Stimulated activated CD8-positive, alpha-beta memory T cell treated with anti-CD3 and anti-CD28 coated beads, Interleukin-12 subunit alpha, Interleukin-12 subunit beta, amount 100 ng/mL, for 24 hours (primary cell): ENCODE results near the gene SLC39A8.
"Not testable (repeated sequence)": the region's sequence is repeated elsewhere in the genome, so short reads cannot be mapped to it uniquely, and the experiment has no call there.

Experiments used
- DNase-seq: peaks from one replicate; pipeline ENCODE4 v3.0.0-alpha.2; 2020; ENCODE audit errors: extremely low read depth

Gene SLC39A8

GRCh38 chr4:102299354-102300107, 45.8 kb downstream of the SLC39A8 start:
- DNase-seq, result peak; percentile 1

DNA sequence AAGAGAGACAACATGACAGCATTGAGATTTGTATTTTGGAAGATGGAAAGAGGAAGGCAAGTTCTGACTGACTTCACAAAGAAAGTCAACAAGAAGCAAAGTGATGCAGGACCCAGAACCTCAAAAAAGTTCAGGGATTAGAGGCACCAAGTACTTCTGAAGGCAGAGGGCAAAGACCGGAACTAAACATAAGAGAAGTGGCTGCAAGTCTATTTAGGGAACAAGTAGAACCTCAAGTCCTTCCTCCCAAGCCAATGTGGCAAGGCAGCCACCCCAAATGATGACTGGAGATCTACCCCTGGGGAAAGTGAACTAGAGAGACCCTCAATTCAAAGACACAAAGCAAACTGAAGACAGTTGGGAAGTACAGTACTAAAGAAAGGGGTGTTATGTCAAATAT, 46.6 kb downstream of the SLC39A8 start:
- DNase-seq, result no peak

- DNase-seq, result no peak
These were observed 50.0 kb downstream of the SLC39A8 start for GRCh38 chr4:102295153-102295862.

- DNase-seq, result no peak
These were observed 56.8 kb downstream of the SLC39A8 start for GRCh38 chr4:102288497-102288896.

GRCh38 chr4:102285831-102286230, 59.5 kb downstream of the SLC39A8 start:
- DNase-seq, result no peak

DNA sequence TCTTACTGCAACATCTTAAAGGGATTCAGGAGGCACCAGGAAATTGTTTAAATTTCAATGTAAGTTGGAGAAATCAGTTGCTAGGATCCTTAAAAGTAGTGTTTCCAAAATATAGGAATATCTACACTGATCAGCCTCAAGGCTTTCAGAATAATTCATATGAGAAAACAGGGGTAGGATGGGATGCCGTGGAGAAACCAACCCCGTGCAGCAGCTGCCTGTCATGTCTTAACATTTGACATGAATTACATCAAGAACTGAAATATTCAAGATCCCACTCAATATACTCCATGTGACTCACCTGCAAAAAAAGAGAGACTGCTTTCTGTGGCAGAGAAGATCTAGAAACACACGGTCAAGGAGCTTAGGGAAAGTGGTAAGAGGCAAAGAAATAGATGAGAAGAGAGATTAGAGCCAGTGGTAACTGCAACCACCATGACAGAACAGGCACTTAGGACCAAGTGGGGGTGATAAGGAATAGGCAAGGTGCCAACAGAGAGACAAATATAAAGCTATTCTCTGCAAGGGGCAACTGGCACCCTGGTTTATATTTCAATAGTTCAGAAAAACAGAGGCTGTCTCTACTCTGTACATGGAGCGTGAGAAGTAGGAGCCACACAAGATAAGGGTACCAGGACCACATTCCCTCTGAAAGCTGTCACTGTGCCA, 64.0 kb downstream of the SLC39A8 start:
- DNase-seq, result no peak

- DNase-seq, result not testable (repeated sequence)
These were observed 72.0 kb downstream of the SLC39A8 start for GRCh38 chr4:102273317-102273716.

GRCh38 chr4:102272318-102272717, 73.0 kb downstream of the SLC39A8 start:
- DNase-seq, result no peak

- no peak for DNase-seq
These were observed 76.9 kb downstream of the SLC39A8 start for GRCh38 chr4:102268355-102268754.

DNA sequence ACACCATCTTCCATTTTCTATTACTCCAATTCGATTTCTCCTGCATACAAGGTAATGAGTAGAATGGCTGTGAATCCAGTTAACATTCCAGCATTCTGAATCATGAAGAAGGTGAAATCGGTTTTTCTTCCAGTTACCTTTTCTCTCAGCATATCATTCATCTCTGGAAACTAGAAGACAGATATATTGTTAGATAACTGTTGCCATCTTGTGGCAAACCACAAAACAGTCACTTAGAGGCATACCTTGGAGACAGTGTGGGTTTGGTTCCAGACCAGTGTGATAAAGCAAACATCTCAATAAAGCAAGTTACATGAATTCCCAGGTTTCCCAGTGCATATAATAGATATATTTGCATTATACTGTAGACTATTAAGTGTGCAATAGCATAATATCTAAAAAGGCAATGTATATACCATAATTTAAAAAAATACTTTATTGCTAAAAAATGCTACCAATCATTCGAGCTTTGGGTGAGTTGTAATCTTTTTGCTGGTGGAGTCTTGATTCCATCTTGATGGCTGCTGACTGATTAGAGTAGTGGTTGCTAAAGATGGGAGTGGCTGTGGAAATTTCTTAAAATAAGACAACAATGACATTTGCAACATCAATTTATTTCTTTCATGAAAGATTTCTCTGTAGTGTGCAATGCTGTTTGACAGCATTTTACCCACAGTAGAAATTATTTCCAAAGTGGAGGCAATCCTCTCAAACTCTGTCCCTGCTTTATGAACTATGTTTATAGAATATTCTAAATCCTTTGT, 82.1 kb downstream of the SLC39A8 start:
- DNase-seq, result no peak

DNA sequence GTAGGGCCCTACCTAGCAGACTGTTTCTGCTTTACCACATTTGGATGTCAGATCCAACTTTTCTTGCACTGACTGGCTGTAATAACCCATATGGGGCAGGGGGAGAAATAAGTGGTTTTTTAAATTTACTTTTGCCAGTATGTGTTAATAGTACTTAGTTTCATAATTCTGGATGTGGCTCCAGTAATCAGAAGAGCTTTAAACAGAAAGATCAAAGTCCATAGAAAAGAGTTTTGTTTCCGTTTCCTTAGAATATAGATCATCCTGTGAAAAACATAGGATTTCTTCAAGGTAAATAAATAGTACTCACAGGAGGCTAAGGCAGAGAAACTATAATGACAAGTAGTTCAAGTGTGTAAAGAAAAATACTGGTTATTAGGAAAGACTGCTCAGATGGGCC, 85.6 kb downstream of the SLC39A8 start:
- no peak for DNase-seq

GRCh38 chr4:102259081-102259480, 86.2 kb downstream of the SLC39A8 start:
- DNase-seq, result no peak

DNA sequence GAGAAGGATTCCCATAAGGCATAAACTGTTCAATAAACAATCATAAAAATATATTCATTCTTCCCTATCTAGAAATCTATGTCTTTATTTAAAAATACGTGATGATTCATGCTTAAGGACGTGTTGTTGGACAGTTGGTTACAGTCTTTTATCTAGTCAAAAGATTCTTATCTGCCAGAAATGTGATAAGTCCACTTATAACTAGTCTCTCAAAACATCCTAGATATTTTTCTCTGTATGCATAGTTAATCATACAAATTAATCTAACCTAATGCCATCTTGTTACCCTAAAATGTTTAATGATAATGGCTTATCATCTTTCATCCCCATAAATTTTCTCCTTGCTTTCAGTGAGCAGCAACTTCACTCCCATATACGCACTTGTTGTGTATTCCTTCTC, 89.0 kb downstream of the SLC39A8 start:
- no peak for DNase-seq

DNA sequence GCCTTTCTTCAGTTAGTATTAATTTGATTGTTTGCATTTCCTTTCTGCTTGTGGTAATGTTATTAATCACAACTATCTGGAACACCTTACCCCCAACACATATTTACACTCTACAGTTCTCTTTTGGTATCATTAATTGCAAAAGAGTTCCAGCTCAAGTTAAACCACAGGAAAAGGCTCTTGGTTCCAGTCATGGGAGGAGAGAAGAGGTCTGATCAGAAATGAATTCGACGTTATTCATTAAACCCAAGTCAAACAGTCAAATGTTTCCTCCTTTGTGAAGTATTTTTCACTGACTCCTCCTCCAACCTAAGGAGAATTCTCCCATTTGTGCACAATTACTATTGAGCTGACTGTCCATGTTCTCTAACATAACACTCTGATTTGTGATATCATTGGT, 91.4 kb downstream of the SLC39A8 start:
- no peak for DNase-seq

DNA sequence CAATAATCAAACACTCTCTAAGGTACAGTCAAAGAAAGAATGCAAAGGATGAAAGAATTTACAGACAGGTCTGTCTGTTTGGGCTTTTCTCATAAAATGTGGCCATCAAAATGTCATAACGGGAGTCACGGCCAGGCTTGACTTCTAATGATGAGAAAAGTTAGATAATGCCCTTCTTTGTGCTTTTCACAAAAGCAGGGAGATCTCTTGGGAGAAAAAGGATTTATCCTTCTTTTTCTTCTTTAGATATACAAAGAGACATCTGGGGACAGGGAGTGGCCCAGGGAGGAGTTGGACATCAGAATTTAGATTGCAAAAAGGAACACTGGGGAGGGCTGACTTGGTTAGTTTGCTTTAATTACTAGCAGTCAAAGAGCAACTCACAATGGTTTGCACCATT, 93.1 kb downstream of the SLC39A8 start:
- DNase-seq, result no peak

GRCh38 chr4:102250341-102250740, 94.9 kb downstream of the SLC39A8 start:
- no peak for DNase-seq

DNA sequence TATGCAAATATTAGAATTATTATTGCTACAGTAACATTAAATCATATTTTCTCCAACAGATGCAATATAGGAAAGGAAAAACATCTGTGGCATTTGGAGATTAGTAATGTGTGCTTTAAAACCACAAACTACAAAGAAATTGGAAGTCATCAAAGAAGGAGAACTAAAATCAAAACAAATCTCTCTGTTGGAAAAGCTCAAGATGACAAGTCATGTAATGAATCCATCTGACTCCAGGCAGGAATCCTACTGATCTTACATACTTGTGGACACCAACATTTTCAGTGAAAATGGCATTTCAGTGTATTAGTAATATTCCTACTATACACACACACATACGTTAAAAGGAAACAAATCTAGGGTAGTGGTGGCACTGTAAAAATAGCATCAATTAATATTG, 98.2 kb downstream of the SLC39A8 start:
- no peak for DNase-seq

DNA sequence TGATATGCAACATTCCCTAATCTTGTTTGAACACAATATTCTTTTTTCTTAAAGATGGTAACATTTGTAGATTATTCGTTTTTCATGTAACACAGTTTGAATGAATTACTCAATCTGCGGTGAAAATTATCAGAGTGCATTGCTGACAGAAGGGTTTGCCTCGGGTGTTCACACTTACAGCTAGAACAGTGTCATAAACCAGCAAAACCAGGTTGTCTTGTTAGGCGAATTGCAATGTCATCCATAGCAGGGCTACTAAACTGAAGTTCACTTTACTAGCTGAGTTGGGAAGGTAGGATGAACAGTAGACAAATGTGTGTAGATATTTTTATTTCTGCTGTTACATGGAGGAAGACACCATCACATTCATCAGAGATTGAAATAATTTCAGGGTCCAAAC, 98.9 kb downstream of the SLC39A8 start:
- DNase-seq, result no peak

DNA sequence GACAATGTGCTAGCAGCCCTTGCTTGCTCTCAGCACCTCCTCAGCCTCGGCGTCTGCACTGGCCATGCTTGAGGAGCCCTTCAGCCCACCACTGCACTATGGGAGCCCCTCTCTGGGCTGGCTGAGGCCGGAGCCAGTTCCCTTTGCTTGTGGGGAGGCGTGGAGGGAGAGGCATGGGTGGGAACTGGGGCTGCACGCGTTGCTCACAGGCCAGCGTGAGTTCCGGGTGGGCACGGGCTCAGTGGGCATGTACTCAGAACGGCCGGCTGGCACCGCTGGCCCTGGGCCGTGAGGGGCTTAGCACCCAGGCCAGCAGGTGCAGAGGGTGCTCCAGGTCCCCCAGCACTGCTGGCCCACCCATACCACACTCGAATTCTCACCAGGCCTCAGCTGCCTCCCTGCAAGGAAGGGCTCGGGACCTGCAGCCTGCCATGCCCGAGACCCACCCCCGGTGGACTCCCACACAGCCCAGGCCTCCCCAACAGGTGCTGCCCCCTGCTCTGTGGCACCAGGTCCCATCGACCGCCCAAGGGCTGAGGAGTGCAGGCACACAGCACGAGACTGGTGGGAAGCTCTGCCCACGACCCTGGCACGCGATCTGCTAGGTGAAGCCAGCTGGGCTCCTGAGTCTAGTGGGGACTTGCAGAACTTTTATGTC, 100.3 kb downstream of the SLC39A8 start:
- DNase-seq, result no peak

GRCh38 chr4:102243296-102243695, 102.0 kb downstream of the SLC39A8 start:
- not testable (repeated sequence) for DNase-seq

DNA sequence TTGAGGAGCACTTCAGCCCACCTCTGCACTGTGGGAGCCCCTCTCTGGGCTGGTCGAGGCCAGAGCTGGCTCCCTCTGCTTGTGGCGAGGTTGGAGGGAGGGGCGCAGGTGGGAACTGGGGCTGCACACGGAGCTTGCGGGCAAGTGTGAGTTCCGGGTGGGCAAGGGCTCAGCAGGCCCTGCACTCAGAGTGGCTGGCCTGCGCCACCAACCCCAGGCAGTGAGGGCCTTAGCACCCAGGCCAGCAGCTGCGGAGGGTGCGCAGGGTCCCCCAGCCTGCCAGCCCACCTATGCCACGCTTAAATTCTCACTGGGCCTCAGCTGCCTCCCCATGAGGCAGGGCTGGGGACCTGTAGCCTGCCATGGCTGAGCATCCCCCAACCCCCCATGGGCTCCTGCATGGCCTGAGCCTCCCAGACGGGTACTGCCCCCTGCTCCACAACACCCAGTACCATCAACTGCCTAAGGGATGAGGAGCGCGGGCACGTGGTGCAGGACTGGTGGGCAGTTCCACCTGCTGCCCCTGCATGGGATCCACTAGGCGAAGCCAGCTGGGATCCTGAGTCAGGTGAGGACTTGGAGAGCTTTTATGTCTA, 110.9 kb downstream of the SLC39A8 start:
- no peak for DNase-seq
